Osteocyte (in vitro differentiated cells): Measurements from ENCODE around the gene IFNL4. TPM values are rescaled to one million over a fixed set of nuclear protein-coding genes. Genes with fewer than 3 reads are reported as not detected.

Experiments used
- DNase-seq: peaks from one replicate; pipeline ENCODE4 v3.0.0; 2021; ENCODE audit warnings: mixed read lengths; ENCODE audit not compliant: unreplicated experiment; ENCODE audit errors: extremely low spot score
- H3K27ac Mint-ChIP-seq: one replicate; pipeline ENCODE4 v1.8.0; 2021; ENCODE audit warnings: mild to moderate bottlenecking, mixed read lengths; ENCODE audit not compliant: unreplicated experiment
- H3K27me3 Mint-ChIP-seq: one replicate; pipeline ENCODE4 v1.8.0; 2021; ENCODE audit warnings: mixed read lengths; ENCODE audit not compliant: unreplicated experiment
- H3K36me3 Mint-ChIP-seq: one replicate; pipeline ENCODE4 v1.8.0; 2021; ENCODE audit warnings: mixed read lengths; ENCODE audit not compliant: unreplicated experiment
- H3K4me1 Mint-ChIP-seq: one replicate; pipeline ENCODE4 v1.8.0; 2021; ENCODE audit warnings: mixed read lengths; ENCODE audit not compliant: unreplicated experiment
- H3K4me3 Mint-ChIP-seq: one replicate; pipeline ENCODE4 v1.8.0; 2021; ENCODE audit warnings: mild to moderate bottlenecking, moderate library complexity, mixed read lengths; ENCODE audit not compliant: unreplicated experiment
- H3K9me3 Mint-ChIP-seq: one replicate; pipeline ENCODE4 v1.8.0; 2021; ENCODE audit warnings: mixed read lengths; ENCODE audit not compliant: unreplicated experiment
- CTCF ChIP-seq: fragments of 200-600 bp; sonication (generic); IDR thresholded peaks from 2 replicates; pipeline ENCODE4 v1.5.0; 2021; ENCODE audit warnings: antibody characterized with exemption, mild to moderate bottlenecking, moderate library complexity
- total RNA-seq: library from RNA; stranded (reverse); gene quantifications from 2 replicates; pipeline ENCODE4 v1.2.1, GENCODE V29; 2021

IFNL4 gene
- total RNA-seq, 1 donor from 2014 or later: not detected

- TF ChIP-seq CTCF: peak; percentile 36
- no peaks in the 10 kb centered on the region for H3K4me1 Mint-ChIP-seq
- H3K4me3 Mint-ChIP-seq: no peak overlapping the region
- no peaks in the 10 kb centered on the region for H3K36me3 Mint-ChIP-seq
- H3K9me3 Mint-ChIP-seq: peaks cover 3% of the 10 kb centered on the region
- H3K27ac Mint-ChIP-seq: no peak overlapping the region
- H3K27me3 Mint-ChIP-seq: peaks cover 29% of the 10 kb centered on the region
- DNase-seq: no peak
These were observed 36.3 kb downstream of the IFNL4 start for GRCh38 chr19:39212375-39212742.

GRCh38 chr19:39211731-39212374 is 36.8 kb downstream of the IFNL4 start:
- DNase-seq: no peak
- no peak for TF ChIP-seq CTCF

GRCh38 chr19:39209196-39209595 is 39.5 kb downstream of the IFNL4 start:
- no peaks in the 10 kb centered on the region for H3K9me3 Mint-ChIP-seq
- H3K4me3 Mint-ChIP-seq: no peak overlapping the region
- H3K36me3 Mint-ChIP-seq: no peaks in the 10 kb centered on the region
- no peak overlapping the region for H3K27ac Mint-ChIP-seq
- no peak for DNase-seq
- H3K27me3 Mint-ChIP-seq: peaks cover 32% of the 10 kb centered on the region
- TF ChIP-seq CTCF: no peak
- no peaks in the 10 kb centered on the region for H3K4me1 Mint-ChIP-seq

More at GRCh38 chr19:39211731-39212374, 36.8 kb downstream of the IFNL4 start:
- H3K4me3 Mint-ChIP-seq: no peak overlapping the region
- peaks cover 27% of the 10 kb centered on the region for H3K27me3 Mint-ChIP-seq
- H3K27ac Mint-ChIP-seq: no peak overlapping the region
- H3K9me3 Mint-ChIP-seq: no peaks in the 10 kb centered on the region
- no peaks in the 10 kb centered on the region for H3K36me3 Mint-ChIP-seq
- no peaks in the 10 kb centered on the region for H3K4me1 Mint-ChIP-seq

- Mint-ChIP-seq H3K4me1 (no peaks in the 10 kb centered on the region), H3K36me3 (no peaks in the 10 kb centered on the region), H3K27me3 (peaks cover 25% of the 10 kb centered on the region), H3K27ac (no peak overlapping the region), H3K9me3 (no peaks in the 10 kb centered on the region), H3K4me3 (no peak overlapping the region)
- no peak for DNase-seq
- TF ChIP-seq CTCF: no peak
These were observed 40.4 kb downstream of the IFNL4 start for GRCh38 chr19:39208175-39208795.

- Mint-ChIP-seq H3K9me3 (no peaks in the 10 kb centered on the region), H3K4me1 (no peaks in the 10 kb centered on the region), H3K4me3 (no peak overlapping the region), H3K36me3 (no peaks in the 10 kb centered on the region), H3K27ac (no peak overlapping the region), H3K27me3 (peaks cover 25% of the 10 kb centered on the region)
- no peak for DNase-seq
- no peak for TF ChIP-seq CTCF
These were observed 41.3 kb downstream of the IFNL4 start for GRCh38 chr19:39207293-39207836.
